Mesendoderm (in vitro differentiated cells): ENCODE data around the gene IARS1. TPM values are rescaled to one million over a fixed set of nuclear protein-coding genes. Genes with fewer than 3 reads are reported as not detected.

ENCODE experiments used
- small RNA-seq: library from polyadenylated mRNA; stranded (forward); fragments of <200 nt; extraction: miRNeasy Mini kit (QIAGEN cat#:217004); gene quantifications from one replicate; pipeline ENCODE3, GENCODE V24; 2013; ENCODE audit not compliant: insufficient read depth

The IARS1 gene

Small RNA genes lying within 50 kb of the gene (small RNA-seq; reads per million reads assigned to genes)
- not detected for gene MIR3651
- 1.8 reads per million, percentile 8 among the genes with 10 or more reads in this experiment for gene SNORA84
